ENCODE measurements around the gene KCNAB1. TPM values are rescaled to one million over a fixed set of nuclear protein-coding genes. Genes with fewer than 3 reads are reported as not detected.

Gene KCNAB1
- polyA plus RNA-seq, 1 donor (not counting 4 experiments of a cell fraction or from before 2014, with no cell fraction given) = 0.03 TPM

DNA sequence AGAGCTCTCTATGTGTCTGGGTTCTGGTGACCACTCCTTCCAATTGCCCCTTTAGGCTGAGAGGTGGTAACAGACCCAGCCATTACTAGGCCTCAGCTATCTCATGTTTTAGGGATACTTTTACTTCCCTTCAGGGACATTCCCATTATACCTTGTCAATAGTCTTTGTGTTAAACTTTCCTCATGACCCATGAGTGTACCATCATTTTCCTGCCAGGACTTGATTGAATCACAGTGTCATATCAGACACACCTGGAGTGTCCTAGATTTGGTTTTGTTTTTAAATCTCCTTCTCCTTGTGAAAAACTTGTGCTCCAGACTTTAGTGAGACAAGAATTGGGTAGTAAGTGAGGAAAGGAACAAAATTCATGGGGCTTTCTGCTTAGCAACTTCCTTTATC, 136.6 kb downstream of the KCNAB1 start:
- TF ChIP-seq, protein P1, sequence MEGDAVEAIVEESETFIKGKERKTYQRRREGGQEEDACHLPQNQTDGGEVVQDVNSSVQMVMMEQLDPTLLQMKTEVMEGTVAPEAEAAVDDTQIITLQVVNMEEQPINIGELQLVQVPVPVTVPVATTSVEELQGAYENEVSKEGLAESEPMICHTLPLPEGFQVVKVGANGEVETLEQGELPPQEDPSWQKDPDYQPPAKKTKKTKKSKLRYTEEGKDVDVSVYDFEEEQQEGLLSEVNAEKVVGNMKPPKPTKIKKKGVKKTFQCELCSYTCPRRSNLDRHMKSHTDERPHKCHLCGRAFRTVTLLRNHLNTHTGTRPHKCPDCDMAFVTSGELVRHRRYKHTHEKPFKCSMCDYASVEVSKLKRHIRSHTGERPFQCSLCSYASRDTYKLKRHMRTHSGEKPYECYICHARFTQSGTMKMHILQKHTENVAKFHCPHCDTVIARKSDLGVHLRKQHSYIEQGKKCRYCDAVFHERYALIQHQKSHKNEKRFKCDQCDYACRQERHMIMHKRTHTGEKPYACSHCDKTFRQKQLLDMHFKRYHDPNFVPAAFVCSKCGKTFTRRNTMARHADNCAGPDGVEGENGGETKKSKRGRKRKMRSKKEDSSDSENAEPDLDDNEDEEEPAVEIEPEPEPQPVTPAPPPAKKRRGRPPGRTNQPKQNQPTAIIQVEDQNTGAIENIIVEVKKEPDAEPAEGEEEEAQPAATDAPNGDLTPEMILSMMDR (optimal IDR thresholded peaks at IDR 0.05 in 1 of 3, IDR thresholded peaks at IDR 0.05 in 1 of 3, conservative IDR thresholded peaks at IDR 0.05 in 1 of 3; ENCODE audit: extremely low read depth in 1 of 3, insufficient read depth in 2 of 3, low read length in 3 of 3) = no peak
- TF ChIP-seq EZH2 (IDR thresholded peaks at IDR 0.05; ENCODE audit: low read length) = no peak
- H3K36me3 ChIP-seq (ENCODE audit: control insufficient read depth in 2 of 2, extremely low read depth in 1 of 2, insufficient read depth in 2 of 2, low read length in 2 of 2) = no peaks in the 10 kb centered on the region
- H3K4me1 ChIP-seq (ENCODE audit: control insufficient read depth, extremely low read depth, insufficient read depth, low read length) = peaks cover 8% of the 10 kb centered on the region
- no peaks in the 10 kb centered on the region for H3K9me3 ChIP-seq (ENCODE audit: control insufficient read depth, low read depth, low read length)
- no peak overlapping the region for H3K9ac ChIP-seq (ENCODE audit: control insufficient read depth, extremely low read depth, insufficient read depth, low read length)
- H3K4me2 ChIP-seq (ENCODE audit: control insufficient read depth, extremely low read depth, insufficient read depth, low read depth, low read length) = no peak overlapping the region
- H4K20me1 ChIP-seq (ENCODE audit: control insufficient read depth, extremely low read depth, insufficient read depth, low read length) = no peaks in the 10 kb centered on the region
- H3K79me2 ChIP-seq (ENCODE audit: control insufficient read depth, insufficient read depth, low read length) = no peaks in the 10 kb centered on the region
- no peak overlapping the region for H3K4me3 ChIP-seq (ENCODE audit: control insufficient read depth in 2 of 3, extremely low read depth in 1 of 3, insufficient read depth in 2 of 3, low read depth in 1 of 3, low read length in 3 of 3)
- DNase-seq (ENCODE audit: low read depth, low spot score) (peak; percentile 38), FAIRE-seq (peak; percentile 73)
- no peaks in the 10 kb centered on the region for H3K27me3 ChIP-seq (ENCODE audit: control insufficient read depth, extremely low read depth, insufficient read depth, low read length)
- peak overlapping the region; percentile 5 for H3K27ac ChIP-seq (ENCODE audit: control insufficient read depth, insufficient read depth, low read length)
- peak overlapping the region; percentile 14 for H2AFZ ChIP-seq (ENCODE audit: control insufficient read depth, low read length)
- H3K9me1 ChIP-seq (ENCODE audit: control insufficient read depth, extremely low read depth, insufficient read depth, low read length) = no peaks in the 10 kb centered on the region
- dilution Hi-C loops (cut with MboI; ENCODE audit: extremely low pct_ligation_motif_present, low sequenced_read_pairs) = no loop called here

DNA sequence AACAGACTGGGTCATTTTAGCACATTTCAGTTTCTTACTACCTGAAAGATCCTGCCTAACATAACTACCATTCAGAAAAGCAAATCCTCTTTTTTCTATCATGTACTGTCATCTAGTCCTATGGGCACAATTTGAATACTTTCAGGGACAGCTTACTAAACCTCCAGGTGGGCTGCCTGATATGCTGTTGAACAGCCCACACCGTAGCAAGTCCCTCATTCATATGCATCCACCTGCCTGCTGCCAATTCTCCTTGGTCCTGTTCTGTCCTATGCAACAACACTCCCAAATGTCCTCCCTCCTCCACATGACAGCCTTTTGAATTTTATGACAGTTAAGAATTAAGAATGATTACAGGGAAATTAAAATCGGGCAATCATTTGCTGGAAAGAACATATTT, 137.9 kb downstream of the KCNAB1 start:
- dilution Hi-C loops (cut with MboI; ENCODE audit: extremely low pct_ligation_motif_present, low sequenced_read_pairs) = no loop called here
- Histone ChIP-seq H2AFZ (ENCODE audit: control insufficient read depth, low read length) (no peak overlapping the region), H3K9me3 (ENCODE audit: control insufficient read depth, low read depth, low read length) (no peaks in the 10 kb centered on the region), H3K79me2 (ENCODE audit: control insufficient read depth, insufficient read depth, low read length) (no peaks in the 10 kb centered on the region), H3K4me3 (ENCODE audit: control insufficient read depth in 2 of 3, extremely low read depth in 1 of 3, insufficient read depth in 2 of 3, low read depth in 1 of 3, low read length in 3 of 3) (no peak overlapping the region), H3K27ac (ENCODE audit: control insufficient read depth, insufficient read depth, low read length) (no peak overlapping the region), H3K9ac (ENCODE audit: control insufficient read depth, extremely low read depth, insufficient read depth, low read length) (no peak overlapping the region), H3K4me1 (ENCODE audit: control insufficient read depth, extremely low read depth, insufficient read depth, low read length) (peaks cover 8% of the 10 kb centered on the region), H3K27me3 (ENCODE audit: control insufficient read depth, extremely low read depth, insufficient read depth, low read length) (no peaks in the 10 kb centered on the region), H3K9me1 (ENCODE audit: control insufficient read depth, extremely low read depth, insufficient read depth, low read length) (no peaks in the 10 kb centered on the region), H3K36me3 (ENCODE audit: control insufficient read depth in 2 of 2, extremely low read depth in 1 of 2, insufficient read depth in 2 of 2, low read length in 2 of 2) (no peaks in the 10 kb centered on the region), H3K4me2 (ENCODE audit: control insufficient read depth, extremely low read depth, insufficient read depth, low read depth, low read length) (no peak overlapping the region), H4K20me1 (ENCODE audit: control insufficient read depth, extremely low read depth, insufficient read depth, low read length) (no peaks in the 10 kb centered on the region)
- no peak for FAIRE-seq
- DNase-seq (ENCODE audit: low read depth, low spot score) = no peak
- no peak for TF ChIP-seq EZH2 (IDR thresholded peaks at IDR 0.05; ENCODE audit: low read length)
- TF ChIP-seq, protein P1 (optimal IDR thresholded peaks at IDR 0.05 in 1 of 3, IDR thresholded peaks at IDR 0.05 in 1 of 3, conservative IDR thresholded peaks at IDR 0.05 in 1 of 3; ENCODE audit: extremely low read depth in 1 of 3, insufficient read depth in 2 of 3, low read length in 3 of 3) = no peak

Data from keratinocyte (primary cell).